ENCODE measurements around the gene C1QTNF8.

Gene C1QTNF8

GRCh38 chr16:1062895-1063294 is 33.1 kb downstream of the C1QTNF8 start:
- no peak overlapping the region for H3K4me3 ChIP-seq (ENCODE audit: low read length)
- H3K36me3 ChIP-seq (replicated peaks; ENCODE audit: insufficient read depth, low read length) = no peaks in the 10 kb centered on the region
- no peaks in the 10 kb centered on the region for H3K9me3 ChIP-seq (replicated peaks; ENCODE audit: insufficient read depth, low read length)
- no peaks in the 10 kb centered on the region for H3K4me1 ChIP-seq (ENCODE audit: low read length)
- no peaks in the 10 kb centered on the region for H3F3A ChIP-seq (ENCODE audit: insufficient read depth, low read length)
- H3K27me3 ChIP-seq (replicated peaks; ENCODE audit: insufficient read depth, low read length) = peaks cover 95% of the 10 kb centered on the region
- H2AFZ ChIP-seq (ENCODE audit: low read length) = no peak overlapping the region
- no peak for DNase-seq
- H3K79me2 ChIP-seq (ENCODE audit: low read length) = no peaks in the 10 kb centered on the region
- no peak overlapping the region for H3K9ac ChIP-seq (ENCODE audit: low read length)
- no peaks in the 10 kb centered on the region for H4K20me1 ChIP-seq (ENCODE audit: insufficient read depth, low read length)
- H3K27ac ChIP-seq (ENCODE audit: low read length) = no peak overlapping the region
- H3K4me2 ChIP-seq (ENCODE audit: low read depth, low read length) = no peak overlapping the region
- no peak for TF ChIP-seq EZH2 (optimal IDR thresholded peaks at IDR 0.05; ENCODE audit: low read depth, low read length)
- TF ChIP-seq EZH2phosphoT487 (IDR thresholded peaks at IDR 0.05; ENCODE audit: low read length) = no peak
- TF ChIP-seq CTCF (IDR thresholded peaks at IDR 0.05; ENCODE audit: low read length) = no peak
- no peaks in the 10 kb centered on the region for H3K9me2 ChIP-seq (replicated peaks; ENCODE audit: insufficient read depth, low read length)

- no peaks in the 10 kb centered on the region for H3K79me2 ChIP-seq (ENCODE audit: low read length)
- H3K4me1 ChIP-seq (ENCODE audit: low read length) = no peaks in the 10 kb centered on the region
- no peak overlapping the region for H3K4me3 ChIP-seq (ENCODE audit: low read length)
- no peak for DNase-seq
- peaks cover 93% of the 10 kb centered on the region for H3K27me3 ChIP-seq (replicated peaks; ENCODE audit: insufficient read depth, low read length)
- H3K9me3 ChIP-seq (replicated peaks; ENCODE audit: insufficient read depth, low read length) = no peaks in the 10 kb centered on the region
- no peak overlapping the region for H2AFZ ChIP-seq (ENCODE audit: low read length)
- H3K4me2 ChIP-seq (ENCODE audit: low read depth, low read length) = no peak overlapping the region
- H3K9me2 ChIP-seq (replicated peaks; ENCODE audit: insufficient read depth, low read length) = no peaks in the 10 kb centered on the region
- no peak overlapping the region for H3K9ac ChIP-seq (ENCODE audit: low read length)
- TF ChIP-seq EZH2phosphoT487 (IDR thresholded peaks at IDR 0.05; ENCODE audit: low read length) = no peak
- H3K36me3 ChIP-seq (replicated peaks; ENCODE audit: insufficient read depth, low read length) = no peaks in the 10 kb centered on the region
- H3F3A ChIP-seq (ENCODE audit: insufficient read depth, low read length) = no peaks in the 10 kb centered on the region
- H4K20me1 ChIP-seq (ENCODE audit: insufficient read depth, low read length) = no peaks in the 10 kb centered on the region
- H3K27ac ChIP-seq (ENCODE audit: low read length) = no peak overlapping the region
Observed at GRCh38 chr16:1061769-1062505, 34.1 kb downstream of the C1QTNF8 start.

- no peaks in the 10 kb centered on the region for H3K4me1 ChIP-seq (ENCODE audit: low read length)
- H3K4me2 ChIP-seq (ENCODE audit: low read depth, low read length) = no peak overlapping the region
- no peaks in the 10 kb centered on the region for H3K79me2 ChIP-seq (ENCODE audit: low read length)
- no peak overlapping the region for H3K27ac ChIP-seq (ENCODE audit: low read length)
- no peaks in the 10 kb centered on the region for H3F3A ChIP-seq (ENCODE audit: insufficient read depth, low read length)
- H4K20me1 ChIP-seq (ENCODE audit: insufficient read depth, low read length) = no peaks in the 10 kb centered on the region
- TF ChIP-seq EZH2phosphoT487 (IDR thresholded peaks at IDR 0.05; ENCODE audit: low read length) (no peak), EZH2 (optimal IDR thresholded peaks at IDR 0.05; ENCODE audit: low read depth, low read length) (no peak), CTCF (IDR thresholded peaks at IDR 0.05; ENCODE audit: low read length) (no peak)
- no peak overlapping the region for H3K9ac ChIP-seq (ENCODE audit: low read length)
- H3K9me3 ChIP-seq (replicated peaks; ENCODE audit: insufficient read depth, low read length) = no peaks in the 10 kb centered on the region
- H3K27me3 ChIP-seq (replicated peaks; ENCODE audit: insufficient read depth, low read length) = peaks cover 90% of the 10 kb centered on the region
- H3K36me3 ChIP-seq (replicated peaks; ENCODE audit: insufficient read depth, low read length) = no peaks in the 10 kb centered on the region
- DNase-seq = no peak
- no peak overlapping the region for H2AFZ ChIP-seq (ENCODE audit: low read length)
- no peaks in the 10 kb centered on the region for H3K9me2 ChIP-seq (replicated peaks; ENCODE audit: insufficient read depth, low read length)
- no peak overlapping the region for H3K4me3 ChIP-seq (ENCODE audit: low read length)
Observed at GRCh38 chr16:1060416-1061340, 35.4 kb downstream of the C1QTNF8 start.
